ENCODE data around the gene TAL1. TPM values are rescaled to one million over a fixed set of nuclear protein-coding genes. Genes with fewer than 3 reads are reported as not detected.

TAL1 gene
- total RNA-seq, 3 donors from 2014 or later: 1.2 to 3.0 (median 2.4) TPM

- peak; percentile 72 for TF ChIP-seq CTCF (IDR thresholded peaks at IDR 0.05)
- intact Hi-C loops (cut with DNase I, micrococcal nuclease): no loop called here
- ATAC-seq (peak; percentile 90), DNase-seq (peak; percentile 91 to 95 (median 95))
- no peaks in the 10 kb centered on the region for H3K9me3 ChIP-seq
- no peaks in the 10 kb centered on the region for H3K36me3 ChIP-seq (ENCODE audit: low read depth)
- H3K4me3 ChIP-seq: no peak overlapping the region
- H3K4me1 ChIP-seq (ENCODE audit: low read depth): peaks cover 13% of the 10 kb centered on the region
Measured at GRCh38 chr1:47179017-47179987, 52.7 kb downstream of the TAL1 start.

GRCh38 chr1:47178654-47179016 lies 53.4 kb downstream of the TAL1 start:
- Histone ChIP-seq H3K36me3 (ENCODE audit: low read depth) (no peaks in the 10 kb centered on the region), H3K9me3 (no peaks in the 10 kb centered on the region), H3K4me1 (ENCODE audit: low read depth) (peaks cover 13% of the 10 kb centered on the region), H3K4me3 (no peak overlapping the region)
- no peak for TF ChIP-seq CTCF (IDR thresholded peaks at IDR 0.05)
- intact Hi-C loops (cut with DNase I, micrococcal nuclease): no loop called here
- ATAC-seq: no peak
- DNase-seq: no peak

DNA sequence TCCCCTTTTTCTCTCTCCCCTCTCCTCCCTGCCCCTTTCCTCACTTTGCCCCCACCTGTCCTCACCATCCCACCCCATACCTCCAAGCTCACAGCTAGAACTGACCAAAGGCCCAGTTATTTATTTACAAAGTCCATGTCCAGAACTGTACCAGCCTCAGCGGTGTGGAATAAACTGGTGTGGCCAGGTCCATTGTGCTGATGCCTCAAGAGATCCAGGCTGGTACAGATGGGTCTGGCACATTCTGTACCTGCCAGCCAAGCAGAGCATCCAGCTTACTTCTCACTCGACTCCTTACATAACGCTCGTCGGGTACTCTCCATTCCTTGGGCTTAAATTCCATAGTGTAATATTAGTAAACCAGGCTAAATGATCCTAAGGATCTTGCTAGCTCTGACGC lies 54.0 kb downstream of the TAL1 start:
- Histone ChIP-seq H3K4me1 (ENCODE audit: low read depth) (peaks cover 13% of the 10 kb centered on the region), H3K4me3 (no peak overlapping the region), H3K9me3 (no peaks in the 10 kb centered on the region), H3K36me3 (ENCODE audit: low read depth) (no peaks in the 10 kb centered on the region)
- no peak for DNase-seq
- TF ChIP-seq CTCF (IDR thresholded peaks at IDR 0.05): no peak
- no peak for ATAC-seq
- intact Hi-C loops (cut with DNase I, micrococcal nuclease): no loop called here

GRCh38 chr1:47175227-47175934 lies 56.6 kb downstream of the TAL1 start:
- H3K4me1 ChIP-seq (ENCODE audit: low read depth): peaks cover 10% of the 10 kb centered on the region
- no peaks in the 10 kb centered on the region for H3K36me3 ChIP-seq (ENCODE audit: low read depth)
- ATAC-seq: peak; percentile 50
- H3K9me3 ChIP-seq: no peaks in the 10 kb centered on the region
- peak; percentile 89 for TF ChIP-seq CTCF (IDR thresholded peaks at IDR 0.05)
- intact Hi-C loops (cut with DNase I, micrococcal nuclease): no loop called here
- peak in 1 of 3 donors; percentile 73 for DNase-seq
- H3K4me3 ChIP-seq: no peak overlapping the region

DNA sequence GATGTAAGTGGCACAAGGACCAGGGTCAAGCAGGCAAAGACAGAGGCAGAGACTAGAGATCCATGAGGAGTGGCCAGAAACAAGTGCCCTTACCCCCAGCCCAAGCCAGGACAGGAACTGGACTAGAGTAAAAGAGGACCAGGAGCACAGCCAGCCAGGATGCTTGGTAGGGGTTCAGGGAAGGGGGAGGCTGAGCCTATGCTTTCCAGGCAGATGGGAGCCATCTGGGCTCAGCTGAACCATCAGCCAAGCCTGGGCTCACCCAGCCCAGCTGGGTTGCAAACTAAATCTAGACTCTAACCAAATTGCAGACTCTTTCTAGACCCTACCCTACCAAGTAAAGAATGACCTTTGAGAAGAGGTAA lies 57.4 kb downstream of the TAL1 start:
- DNase-seq: no peak
- TF ChIP-seq CTCF (IDR thresholded peaks at IDR 0.05): no peak
- no peaks in the 10 kb centered on the region for H3K36me3 ChIP-seq (ENCODE audit: low read depth)
- no peak overlapping the region for H3K4me3 ChIP-seq
- intact Hi-C loops (cut with DNase I, micrococcal nuclease): no loop called here
- no peaks in the 10 kb centered on the region for H3K9me3 ChIP-seq
- peaks cover 4% of the 10 kb centered on the region for H3K4me1 ChIP-seq (ENCODE audit: low read depth)
- no peak for ATAC-seq

Measured in mucosa of descending colon (tissue), 3 donors.